Measurements from ENCODE around the gene IMPG2.

IMPG2 gene

GRCh38 chr3:101252945-101253344 lies 67.4 kb downstream of the IMPG2 start:
- H3K4me3 ChIP-seq (ENCODE audit: low read depth, low read length): no peak overlapping the region
- no peak for DNase-seq (ENCODE audit: low read depth, low spot score)
- POLR2A ChIA-PET: no interaction called here
- CTCF ChIA-PET: no interaction called here
- no peak for TF ChIP-seq CTCF (IDR thresholded peaks at IDR 0.05; ENCODE audit: insufficient read depth, low read length, missing control alignments)

- ChIA-PET POLR2A (no interaction called here), CTCF (no interaction called here)
- H3K4me3 ChIP-seq (ENCODE audit: low read depth, low read length): no peak overlapping the region
- no peak for TF ChIP-seq CTCF (IDR thresholded peaks at IDR 0.05; ENCODE audit: insufficient read depth, low read length, missing control alignments)
- DNase-seq (ENCODE audit: low read depth, low spot score): no peak
Observed at GRCh38 chr3:101252307-101252706, 68.1 kb downstream of the IMPG2 start.

GRCh38 chr3:101251441-101251840 lies 68.9 kb downstream of the IMPG2 start:
- ChIA-PET CTCF (no interaction called here), POLR2A (no interaction called here)
- no peak overlapping the region for H3K4me3 ChIP-seq (ENCODE audit: low read depth, low read length)
- DNase-seq (ENCODE audit: low read depth, low spot score): no peak
- no peak for TF ChIP-seq CTCF (IDR thresholded peaks at IDR 0.05; ENCODE audit: insufficient read depth, low read length, missing control alignments)

GRCh38 chr3:101249522-101249921 lies 70.9 kb downstream of the IMPG2 start:
- no peak overlapping the region for H3K4me3 ChIP-seq (ENCODE audit: low read depth, low read length)
- TF ChIP-seq CTCF (IDR thresholded peaks at IDR 0.05; ENCODE audit: insufficient read depth, low read length, missing control alignments): no peak
- DNase-seq (ENCODE audit: low read depth, low spot score): no peak
- ChIA-PET POLR2A (no interaction called here), CTCF (no interaction called here)

GRCh38 chr3:101248736-101249135 lies 71.6 kb downstream of the IMPG2 start:
- CTCF ChIA-PET: no interaction called here
- TF ChIP-seq CTCF (IDR thresholded peaks at IDR 0.05; ENCODE audit: insufficient read depth, low read length, missing control alignments): no peak
- no peak for DNase-seq (ENCODE audit: low read depth, low spot score)
- H3K4me3 ChIP-seq (ENCODE audit: low read depth, low read length): no peak overlapping the region
- POLR2A ChIA-PET: no interaction called here

GRCh38 chr3:101244212-101244575 lies 76.2 kb downstream of the IMPG2 start:
- no peak overlapping the region for H3K4me3 ChIP-seq (ENCODE audit: low read depth, low read length)
- CTCF ChIA-PET: no interaction called here
- POLR2A ChIA-PET: no interaction called here
- no peak for DNase-seq (ENCODE audit: low read depth, low spot score)
- no peak for TF ChIP-seq CTCF (IDR thresholded peaks at IDR 0.05; ENCODE audit: insufficient read depth, low read length, missing control alignments)
